T47D (cell line): Measurements from ENCODE around the gene CDKAL1.
"Not testable (repeated sequence)": the region's sequence is repeated elsewhere in the genome, so short reads cannot be mapped to it uniquely, and the experiment has no call there.

Source experiments
- DNase-seq, 2 experiments: peaks; one replicate each; pipeline versions ENCODE4 v3.0.0 to v3.0.0-alpha.2; 2011 to 2012; ENCODE audit warnings: low read depth in 1 of 2, low spot score in 1 of 2
- JUND ChIP-seq: IDR thresholded peaks from 2 replicates; pipeline ENCODE4 v1.6.1; 2012; ENCODE audit warnings: low read depth
- in situ Hi-C: cut with HindIII; loops from 2 replicates; pipeline ENCODE4 v1.10.0; 2016; ENCODE audit warnings: low sequenced_read_pairs, low pct_unique_long_range_greater_than_20kb

CDKAL1 gene

GRCh38 chr6:20907486-20908071 lies 373.3 kb downstream of the CDKAL1 start:
- DNase-seq, result no peak
- no peak for TF ChIP-seq JUND
- in situ Hi-C loops, result no loop called here

GRCh38 chr6:20909621-20910020 lies 375.4 kb downstream of the CDKAL1 start:
- in situ Hi-C loops, result no loop called here
- DNase-seq, result no peak
- no peak for TF ChIP-seq JUND

- in situ Hi-C loops, result no loop called here
- no peak for TF ChIP-seq JUND
- no peak for DNase-seq
Measured at GRCh38 chr6:20911712-20912111, 377.5 kb downstream of the CDKAL1 start.

GRCh38 chr6:20915156-20915555 lies 380.9 kb downstream of the CDKAL1 start:
- no peak for TF ChIP-seq JUND
- no peak for DNase-seq
- in situ Hi-C loops, result no loop called here

- in situ Hi-C loops, result no loop called here
- DNase-seq, result no peak
- no peak for TF ChIP-seq JUND
Measured at GRCh38 chr6:20915626-20916025, 381.4 kb downstream of the CDKAL1 start.

- TF ChIP-seq JUND, result no peak
- DNase-seq, result no peak
- in situ Hi-C loops, result no loop called here
Measured at GRCh38 chr6:20916086-20916485, 381.8 kb downstream of the CDKAL1 start.

- in situ Hi-C loops, result no loop called here
- DNase-seq, result no peak
- no peak for TF ChIP-seq JUND
Measured at GRCh38 chr6:20918868-20919267, 384.6 kb downstream of the CDKAL1 start.

- no peak for TF ChIP-seq JUND
- no peak for DNase-seq
- in situ Hi-C loops, result no loop called here
Measured at GRCh38 chr6:20919677-20920385, 385.6 kb downstream of the CDKAL1 start.

GRCh38 chr6:20921578-20921977 lies 387.3 kb downstream of the CDKAL1 start:
- no peak for TF ChIP-seq JUND
- in situ Hi-C loops, result no loop called here

GRCh38 chr6:20922743-20923142 lies 388.5 kb downstream of the CDKAL1 start:
- TF ChIP-seq JUND, result no peak
- no peak for DNase-seq
- in situ Hi-C loops, result no loop called here

More at GRCh38 chr6:20921578-20921977, 387.3 kb downstream of the CDKAL1 start:
- no peak for DNase-seq

GRCh38 chr6:20924094-20924493 lies 389.8 kb downstream of the CDKAL1 start:
- in situ Hi-C loops, DNase-seq: not testable (repeated sequence)

- no peak for DNase-seq
- TF ChIP-seq JUND, result no peak
- in situ Hi-C loops, result no loop called here
Measured at GRCh38 chr6:20924911-20925543, 390.8 kb downstream of the CDKAL1 start.

- no peak for DNase-seq
- in situ Hi-C loops, result no loop called here
- no peak for TF ChIP-seq JUND
Measured at GRCh38 chr6:20927130-20927860, 393.0 kb downstream of the CDKAL1 start.
